SK-N-SH (cell line): ENCODE measurements around the gene ACAP1. TPM values are rescaled to one million over a fixed set of nuclear protein-coding genes. Genes with fewer than 3 reads are reported as not detected.

Experiments used
- CTCF ChIA-PET: fragments of 300-600, 350-600 bp; formaldehyde crosslinking; extraction: SDS; loops from one replicate; lab custom pipeline; 2021; lab: Yijun Ruan, JAX
- POLR2A ChIA-PET: fragments of 350-600 bp; sonication (Branson Sonifier 250); formaldehyde crosslinking; extraction: SDS; loops from one replicate; lab custom pipeline; 2020; ENCODE audit warnings: antibody characterized with exemption, inconsistent platforms; lab: Yijun Ruan, JAX
- DNase-seq: peaks from one replicate; pipeline ENCODE4 v3.0.0; 2012
- H2AFZ ChIP-seq: fragments of 200-600 bp; sonication (generic); 2 replicates; pipeline ENCODE4 v1.8.1; 2016; ENCODE audit warnings: antibody characterized with exemption, mild to moderate bottlenecking, low read depth
- H3F3A ChIP-seq: fragments of 200-600 bp; sonication (generic); replicated peaks from 2 replicates; pipeline ENCODE3; 2016; ENCODE audit warnings: antibody characterized with exemption, mild to moderate bottlenecking; ENCODE audit not compliant: insufficient read depth
- H3K27ac ChIP-seq, 2 experiments: fragments of 200-500 bp in 1 of 2; fragments of 200-600 bp in 1 of 2; sonication (Bioruptor generic) in 1 of 2; sonication (generic), shearing (Covaris generic) in 1 of 2; 2 replicates each; pipeline versions ENCODE4 v1.5.1 to v1.6.1; 2014 to 2016; ENCODE audit warnings: low read depth in 2 of 2, inconsistent platforms in 1 of 2, low read length in 1 of 2, mild to moderate bottlenecking in 1 of 2, mixed read lengths in 1 of 2
- H3K27me3 ChIP-seq: fragments of 200-600 bp; sonication (generic), shearing (Covaris generic); 2 replicates; pipeline ENCODE4 v1.6.1; 2016; ENCODE audit warnings: mixed run types; ENCODE audit not compliant: insufficient read depth
- H3K36me3 ChIP-seq, 2 experiments: fragments of 200-500 bp in 1 of 2; fragments of 200-600 bp in 1 of 2; sonication (Bioruptor generic) in 1 of 2; sonication (generic) in 1 of 2; replicated peaks in 1 of 2; 2 replicates each; pipeline versions ENCODE3 to v1.5.1; 2014 to 2016; ENCODE audit warnings: low read length in 1 of 2, mild to moderate bottlenecking in 1 of 2; ENCODE audit not compliant: insufficient read depth in 2 of 2, control insufficient read depth in 1 of 2
- H3K4me1 ChIP-seq, 2 experiments: fragments of 200-500 bp in 1 of 2; fragments of 200-600 bp in 1 of 2; sonication (Bioruptor generic) in 1 of 2; sonication (generic), shearing (Covaris generic) in 1 of 2; 2 replicates each; pipeline versions ENCODE4 v1.5.1 to v1.6.1; 2014 to 2016; ENCODE audit warnings: low read depth in 1 of 2, low read length in 1 of 2, mixed run types in 1 of 2; ENCODE audit not compliant: insufficient read depth in 2 of 2, control insufficient read depth in 1 of 2
- H3K4me2 ChIP-seq: fragments of 200-600 bp; sonication (generic), shearing (Covaris generic); 2 replicates; pipeline ENCODE4 v1.6.1; 2017; ENCODE audit warnings: mixed run types
- H3K4me3 ChIP-seq, 2 experiments: fragments of 200-500 bp in 1 of 2; fragments of 200-600 bp in 1 of 2; sonication (Bioruptor generic) in 1 of 2; sonication (generic), shearing (Covaris generic) in 1 of 2; 2 replicates each; pipeline versions ENCODE4 v1.5.1 to v1.8.1; 2014 to 2016; ENCODE audit warnings: low read depth in 2 of 2, inconsistent platforms in 1 of 2, low read length in 1 of 2, mild to moderate bottlenecking in 1 of 2, mixed read lengths in 1 of 2, moderate library complexity in 1 of 2
- H3K79me2 ChIP-seq: fragments of 200-600 bp; sonication (generic); 2 replicates; pipeline ENCODE4 v1.8.1; 2017; ENCODE audit warnings: mild to moderate bottlenecking; ENCODE audit not compliant: insufficient read depth
- H3K9ac ChIP-seq: fragments of 200-600 bp; sonication (generic); 2 replicates; pipeline ENCODE4 v1.6.1; 2017; ENCODE audit warnings: mixed run types
- H3K9me2 ChIP-seq: fragments of 200-600 bp; sonication (generic); 2 replicates; pipeline ENCODE4 v1.6.1; 2017; ENCODE audit warnings: mixed run types
- H3K9me3 ChIP-seq: fragments of 200-600 bp; sonication (generic); 2 replicates; pipeline ENCODE4 v1.6.1; 2017; ENCODE audit warnings: mixed run types, mild to moderate bottlenecking, moderate library complexity
- H4K20me1 ChIP-seq: fragments of 200-600 bp; sonication (generic); 2 replicates; pipeline ENCODE4 v1.6.1; 2017; ENCODE audit warnings: mild to moderate bottlenecking, mixed run types; ENCODE audit not compliant: insufficient read depth
- CTCF ChIP-seq: fragments of 200-600 bp; sonication (generic); IDR thresholded peaks from 2 replicates; pipeline ENCODE4 v1.6.1; 2017; ENCODE audit warnings: antibody characterized with exemption, mild to moderate bottlenecking, moderate library complexity
- EP300 ChIP-seq, 2 experiments: IDR thresholded peaks; 2 replicates each; pipeline versions ENCODE4 v1.4.0 to v1.6.1; 2012; ENCODE audit warnings: borderline replicate concordance in 1 of 2, low read depth in 1 of 2, low read length in 1 of 2
- EZH2phosphoT487 ChIP-seq: fragments of 200-600 bp; sonication (generic); IDR thresholded peaks from 2 replicates; pipeline ENCODE4 v1.6.1; 2017; ENCODE audit warnings: low read depth, mixed run types, mild to moderate bottlenecking, antibody characterized with exemption, moderate library complexity, borderline replicate concordance
- FOSL2 ChIP-seq: IDR thresholded peaks from 2 replicates; pipeline ENCODE4 v1.4.0; 2012; ENCODE audit warnings: low read depth, mild to moderate bottlenecking, moderate library complexity, borderline replicate concordance
- FOXM1 ChIP-seq: IDR thresholded peaks from 2 replicates; pipeline ENCODE4 v1.4.0; 2012; ENCODE audit warnings: low read depth, mild to moderate bottlenecking
- GATA2 ChIP-seq: sonication (generic); formaldehyde crosslinking; IDR thresholded peaks from 2 replicates; pipeline ENCODE4 v1.5.0; 2020; ENCODE audit warnings: mild to moderate bottlenecking, missing genetic modification reagents
- JUND ChIP-seq: IDR thresholded peaks from 2 replicates; pipeline ENCODE4 v1.4.0; 2012
- PBX3 ChIP-seq: IDR thresholded peaks from 2 replicates; pipeline ENCODE4; 2012
- RCOR1 ChIP-seq: fragments of 150-350 bp; IDR thresholded peaks from 2 replicates; pipeline ENCODE4 v1.6.1; 2017; ENCODE audit warnings: antibody characterized with exemption, low read length
- TAF1 ChIP-seq: IDR thresholded peaks from 2 replicates; pipeline ENCODE4 v1.6.1; 2012; ENCODE audit warnings: low read depth, mild to moderate bottlenecking, low read length, moderate library complexity, borderline replicate concordance
- TCF12 ChIP-seq: IDR thresholded peaks from 2 replicates; pipeline ENCODE4 v1.4.0; 2012
- USF2 ChIP-seq: fragments of 150-350 bp; IDR thresholded peaks from 2 replicates; pipeline ENCODE4 v1.6.1; 2017; ENCODE audit warnings: antibody characterized with exemption, low read length, low read depth, borderline replicate concordance
- ZBTB33 ChIP-seq: IDR thresholded peaks from 2 replicates; pipeline ENCODE4 v1.4.0; 2012; ENCODE audit warnings: low read depth, borderline replicate concordance
- WGBS: methylation state at CpG from one replicate; pipeline ENCODE4 v1.1.6; 2017; ENCODE audit warnings: low lambda C conversion rate; 5-methylcytosine and 5-hydroxymethylcytosine counted together
- polyA plus RNA-seq, 3 experiments: library from polyadenylated mRNA; depleted of rRNA; stranded (reverse); fragments of >200 nt; gene quantifications; 2 replicates each; pipeline ENCODE4 v1.2.3, GENCODE V29; 2012

Gene ACAP1
- polyA plus RNA-seq, 1 of the 3 experiments (the other 2 are of a cell fraction), result 0.71 TPM

GRCh38 chr17:7369825-7370224 is 33.5 kb downstream of the ACAP1 start:
- CTCF ChIA-PET, result interaction anchor here (1.1 to 3.5 kb wide), 4 partner anchors 11 to 191 kb away, joined by 3 to 40 read pairs (median 4); partner anchors contain the start of genes TMEM95 and TNK1
- 65% methylated on average over 5 of the region's 5 CpGs for WGBS

GRCh38 chr17:7370853-7371252 is 34.5 kb downstream of the ACAP1 start:
- Histone ChIP-seq H3K9me3 (no peaks in the 10 kb centered on the region), H3K9ac (no peak overlapping the region), H3K9me2 (no peaks in the 10 kb centered on the region), H3K4me2 (no peak overlapping the region), H3K4me3 (no peak overlapping the region), H3F3A (peaks cover 2% of the 10 kb centered on the region), H3K36me3 (no peaks in the 10 kb centered on the region), H3K4me1 (no peaks in the 10 kb centered on the region; a peak in 1 of 4 replicates), H3K79me2 (no peaks in the 10 kb centered on the region), H3K27me3 (no peaks in the 10 kb centered on the region), H2AFZ (no peak overlapping the region), H4K20me1 (no peaks in the 10 kb centered on the region), H3K27ac (no peak overlapping the region)
- ChIA-PET CTCF (interaction anchor here (1.1 to 3.5 kb wide), 3 partner anchors 10 to 25 kb away, joined by 3 to 40 read pairs (median 4); partner anchors contain the start of genes TMEM95 and TNK1), POLR2A (no interaction called here)
- TF ChIP-seq PBX3, result no peak
- no peak for TF ChIP-seq ZBTB33
- no peak for TF ChIP-seq USF2
- TF ChIP-seq RCOR1, result no peak
- no peak for TF ChIP-seq FOXM1
- 70% methylated on average over 4 of the region's 4 CpGs for WGBS
- no peak for DNase-seq

More at GRCh38 chr17:7369825-7370224, 33.5 kb downstream of the ACAP1 start:
- H3K9ac ChIP-seq, result no peak overlapping the region
- H3F3A ChIP-seq, result peaks cover 2% of the 10 kb centered on the region
- H3K4me1 ChIP-seq, result no peaks in the 10 kb centered on the region; a peak in 1 of 4 replicates
- H3K9me3 ChIP-seq, result no peaks in the 10 kb centered on the region
- no peak overlapping the region for H2AFZ ChIP-seq
- H3K36me3 ChIP-seq, result no peaks in the 10 kb centered on the region
- DNase-seq, result no peak
- H4K20me1 ChIP-seq, result no peaks in the 10 kb centered on the region
- H3K27ac ChIP-seq, result no peak overlapping the region
- H3K79me2 ChIP-seq, result no peaks in the 10 kb centered on the region
- H3K9me2 ChIP-seq, result no peaks in the 10 kb centered on the region
- POLR2A ChIA-PET, result no interaction called here
- TF ChIP-seq EP300 (IDR thresholded peaks at IDR 0.05; ENCODE audit: borderline replicate concordance in 1 of 2, low read depth in 1 of 2, low read length in 1 of 2) (no peak), GATA2 (CRISPR knock-in tag) (no peak), FOSL2 (no peak), JUND (no peak), EZH2phosphoT487 (no peak), CTCF (no peak), TCF12 (no peak), TAF1 (no peak)
- TF ChIP-seq, all 33 proteins: peak for 0
- Histone ChIP-seq H3K4me2 (no peak overlapping the region), H3K4me3 (no peak overlapping the region), H3K27me3 (no peaks in the 10 kb centered on the region)
